Posterior vena cava (tissue), 2 donors: ENCODE results near the gene SRXN1. TPM values are rescaled to one million over a fixed set of nuclear protein-coding genes. Genes with fewer than 3 reads are reported as not detected.

Source experiments
- total RNA-seq, 2 donors: library from RNA; stranded (reverse); fragmentation: NEBNext Ultra II Directional; extraction: Animal tissue kit (Norgen Biotek cat#: 25700); gene quantifications; one replicate each; pipeline ENCODE4 v1.2.1, GENCODE V29; 2021
- donor health status: DM: yes; HTN: yes; CAD: no.
- donor health status: DM: yes; HTN: yes; CAD: no.

Gene SRXN1
- total RNA-seq, 2 donors from 2014 or later: 17.9 to 23.4 TPM

Other genes starting within 250 kb of the SRXN1 start
- 10 to 100 TPM; 46.7 to 54.4 TPM for gene RBCK1, start 244.9 kb downstream of the SRXN1 start, total RNA-seq
- gene TBC1D20, start 190.7 kb downstream of the SRXN1 start, total RNA-seq: 10 to 100 TPM; 28.7 to 33.0 TPM
- 10 to 100 TPM; 71.4 to 74.8 TPM for gene CSNK2A1, start 109.4 kb downstream of the SRXN1 start, total RNA-seq
- gene TCF15, start 42.9 kb downstream of the SRXN1 start, total RNA-seq: 1 to 10 TPM; 2.2 to 2.5 TPM
- gene SCRT2, start 22.6 kb upstream of the SRXN1 start, total RNA-seq: not detected
- 1 to 10 TPM; 1.1 to 3.6 TPM for gene SLC52A3, start 115.3 kb upstream of the SRXN1 start, total RNA-seq
- 1 to 10 TPM; 2.7 to 4.0 TPM for gene FAM110A, start 180.5 kb upstream of the SRXN1 start, total RNA-seq